ENCODE results near the gene RYR3.

The RYR3 gene

DNA sequence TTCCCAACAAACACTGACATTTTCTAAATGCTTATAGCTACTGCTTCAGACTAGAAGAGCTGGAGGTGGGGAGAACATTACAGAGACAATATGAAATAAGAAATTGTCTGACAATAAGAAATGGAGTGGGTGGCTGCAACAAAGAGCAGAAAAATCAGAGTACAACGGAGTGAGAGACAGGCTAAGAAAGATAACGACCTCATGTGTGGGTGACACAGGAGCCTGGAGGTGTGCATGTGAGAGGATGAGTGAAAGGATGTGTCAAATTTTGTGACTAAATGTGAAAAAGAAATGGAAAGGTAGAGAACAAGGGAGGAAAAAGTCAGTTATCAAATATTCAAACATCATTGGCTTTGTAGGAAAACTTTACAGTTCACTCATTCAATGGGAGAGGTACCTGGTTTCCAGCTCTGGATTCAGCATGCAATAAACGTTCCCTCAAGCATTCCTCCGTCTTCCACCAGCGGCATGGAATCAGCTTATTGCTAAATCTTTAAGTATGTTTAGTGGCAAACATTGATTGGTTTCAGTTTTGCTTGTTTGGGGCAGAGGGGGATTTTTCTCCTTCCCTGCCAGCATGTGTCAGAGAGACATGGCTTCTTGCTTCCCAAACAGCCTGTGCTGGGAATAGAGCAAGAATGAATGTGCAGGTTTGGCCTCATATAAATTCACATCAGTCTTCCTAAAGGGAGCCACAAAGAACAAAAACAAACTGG, 553.8 kb downstream of the RYR3 start:
- no peak for DNase-seq (ENCODE audit: low spot score)
- no peak for FAIRE-seq

DNA sequence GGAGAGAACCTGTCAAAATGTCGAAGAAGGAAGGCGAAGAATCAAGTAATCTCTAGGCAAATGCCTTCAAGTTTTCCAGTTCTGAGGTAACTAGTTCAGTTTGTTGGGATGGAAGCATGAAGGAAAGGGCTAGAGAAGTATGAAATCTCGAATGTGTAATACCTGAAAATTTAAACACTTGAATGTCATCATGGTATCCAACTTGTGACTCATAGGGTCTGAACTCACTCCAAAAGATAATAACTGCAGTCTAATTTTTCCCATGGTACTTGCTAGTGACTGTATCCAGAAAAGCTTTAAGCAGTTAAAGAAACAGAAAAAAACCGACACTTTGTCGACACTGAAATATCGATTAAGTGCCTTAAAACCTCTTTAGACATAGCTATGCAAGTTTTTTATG, 554.6 kb downstream of the RYR3 start:
- no peak for DNase-seq (ENCODE audit: low spot score)
- no peak for FAIRE-seq

DNA sequence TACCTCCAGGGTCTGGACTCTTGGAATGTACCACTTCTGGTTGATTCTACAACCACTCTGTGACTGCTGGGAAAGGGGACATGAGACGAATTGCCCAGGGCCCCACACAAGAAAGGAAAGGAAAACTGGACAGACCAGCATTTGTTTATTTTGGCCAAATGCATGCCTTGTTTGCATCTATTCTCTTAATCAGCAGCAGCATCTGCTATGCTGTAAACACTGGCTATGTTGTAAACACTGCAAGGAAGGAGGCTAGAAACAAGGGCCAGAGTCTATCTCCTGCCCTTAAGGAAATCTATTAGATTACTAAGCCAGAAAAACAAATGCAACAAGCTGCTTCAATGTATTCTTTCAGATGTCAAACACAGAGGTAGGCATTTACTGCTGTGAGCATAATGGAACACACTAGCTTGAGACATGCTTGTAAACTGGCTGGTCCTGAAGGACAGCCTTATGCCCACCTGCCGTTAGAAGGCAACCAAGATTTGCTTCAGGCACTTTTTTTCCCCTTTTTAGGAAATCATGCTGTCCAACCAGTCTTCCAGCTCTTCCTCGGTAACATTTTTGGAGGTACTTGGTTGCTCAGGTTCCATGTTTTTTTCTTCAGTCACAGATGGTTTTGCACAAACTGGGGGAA, 555.5 kb downstream of the RYR3 start:
- FAIRE-seq (no peak), DNase-seq (ENCODE audit: low spot score) (no peak)

DNA sequence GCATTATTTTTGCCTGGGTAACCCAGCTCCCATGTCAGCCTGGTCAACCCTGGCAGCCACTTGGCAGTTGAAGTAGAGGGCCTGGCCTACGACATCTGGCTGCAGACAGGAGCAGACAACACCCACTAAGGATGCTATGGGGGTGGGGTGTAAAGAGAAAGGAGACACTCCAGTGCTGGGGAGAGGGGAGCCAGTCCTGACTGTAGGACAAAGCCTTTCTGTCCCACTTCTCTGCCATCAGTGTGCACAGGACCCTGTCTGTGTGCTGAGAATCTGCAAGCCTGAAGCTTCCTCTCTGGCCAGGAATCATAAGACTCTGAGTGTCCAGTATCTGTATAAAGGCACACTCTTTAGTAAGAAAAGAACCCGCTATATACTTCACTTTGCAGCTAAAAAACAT, 561.2 kb downstream of the RYR3 start:
- FAIRE-seq (no peak), DNase-seq (ENCODE audit: low spot score) (no peak)

DNA sequence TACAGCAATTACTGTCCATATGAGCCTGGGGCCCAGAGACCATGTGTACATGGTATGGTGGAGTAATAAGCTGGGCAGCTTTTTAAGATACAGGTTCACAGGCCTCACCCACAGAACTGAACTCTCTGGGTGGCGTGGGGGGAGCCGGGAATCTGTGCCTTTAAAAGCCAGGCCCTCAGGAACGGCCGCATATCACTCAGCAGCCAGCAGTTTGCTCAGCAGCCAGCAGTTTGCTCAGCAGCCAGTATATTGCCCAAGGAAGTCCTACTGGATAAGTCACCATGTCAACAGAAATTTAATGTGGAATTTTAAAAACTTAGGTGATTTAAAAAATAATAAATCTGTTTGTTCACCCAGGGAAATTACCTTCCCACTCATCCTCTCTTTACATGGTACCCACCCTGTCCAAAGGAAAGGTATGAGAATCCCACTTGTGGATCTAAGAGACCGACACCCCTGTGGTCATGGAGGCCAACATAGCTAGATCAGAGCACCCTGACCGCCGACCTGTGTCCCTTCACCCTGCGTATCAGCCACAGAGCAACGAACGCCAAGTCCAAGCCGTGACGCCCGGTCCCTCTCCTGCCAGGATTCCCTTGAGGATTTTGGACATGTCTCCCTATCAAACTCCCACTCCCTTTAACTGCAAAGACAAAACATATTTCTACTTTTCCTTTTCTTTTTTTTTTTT, 561.8 kb downstream of the RYR3 start:
- FAIRE-seq, result no peak
- DNase-seq (ENCODE audit: low spot score), result no peak

DNA sequence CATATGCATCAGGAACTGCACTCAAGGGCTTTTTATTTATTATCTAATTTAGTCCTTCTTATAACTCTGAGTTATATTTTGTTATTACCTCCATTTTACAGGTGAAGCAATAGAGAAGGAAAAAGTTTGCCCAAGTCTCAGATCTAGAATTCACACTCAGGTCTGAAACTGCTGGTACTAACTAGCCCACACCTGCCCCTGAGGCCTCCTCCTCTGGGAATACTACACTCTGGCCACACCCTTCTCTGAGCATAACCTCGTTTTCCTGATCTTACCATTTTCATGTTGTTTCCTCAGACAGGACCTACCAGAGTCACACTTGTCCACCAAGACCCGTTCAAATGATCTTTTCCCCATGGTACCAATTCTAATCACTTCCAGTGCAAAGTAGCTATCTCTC, 563.4 kb downstream of the RYR3 start:
- DNase-seq (ENCODE audit: low spot score), result no peak
- FAIRE-seq, result no peak

DNA sequence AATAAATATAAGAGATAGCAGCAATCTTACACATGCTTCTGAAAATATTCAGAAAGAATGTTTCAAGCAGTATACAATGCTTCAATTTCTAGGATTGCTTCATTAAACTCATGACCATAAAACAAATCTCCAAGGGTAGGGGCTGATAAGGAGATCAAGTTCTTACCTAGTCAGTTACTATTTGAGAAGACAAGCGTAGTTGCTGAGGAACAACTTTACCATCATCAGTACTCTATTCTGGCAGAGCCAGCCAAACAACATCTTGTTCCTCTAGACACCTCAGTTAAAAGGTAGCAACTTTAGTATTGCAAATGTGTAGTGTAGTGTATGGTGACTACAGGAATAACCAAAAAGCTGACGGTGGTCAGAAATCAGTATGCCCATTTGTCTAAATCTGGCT, 572.2 kb downstream of the RYR3 start:
- no peak for FAIRE-seq

DNA sequence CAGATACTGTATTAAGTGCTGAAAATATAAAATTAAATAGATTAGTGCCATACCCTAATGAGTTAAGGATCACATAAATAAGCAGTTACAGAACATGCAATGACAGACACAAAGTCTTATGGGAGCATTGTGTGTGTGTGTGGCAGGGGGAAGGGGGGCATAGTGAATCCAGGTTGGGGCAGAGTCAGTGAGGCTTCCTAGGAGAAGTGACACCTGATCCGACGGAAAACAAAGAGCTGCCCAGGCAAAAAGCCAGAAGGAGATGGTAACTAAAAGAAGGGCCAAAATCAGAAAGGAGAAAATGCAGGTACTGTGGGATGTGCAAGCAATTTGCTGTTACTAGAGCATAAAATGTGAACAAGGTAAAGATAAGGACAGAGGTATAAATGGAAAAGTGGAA, 577.4 kb downstream of the RYR3 start:
- FAIRE-seq (no peak), DNase-seq (ENCODE audit: low spot score) (no peak)

More for the DNA sequence above, 572.2 kb downstream of the RYR3 start:
- no peak for DNase-seq (ENCODE audit: low spot score)

DNA sequence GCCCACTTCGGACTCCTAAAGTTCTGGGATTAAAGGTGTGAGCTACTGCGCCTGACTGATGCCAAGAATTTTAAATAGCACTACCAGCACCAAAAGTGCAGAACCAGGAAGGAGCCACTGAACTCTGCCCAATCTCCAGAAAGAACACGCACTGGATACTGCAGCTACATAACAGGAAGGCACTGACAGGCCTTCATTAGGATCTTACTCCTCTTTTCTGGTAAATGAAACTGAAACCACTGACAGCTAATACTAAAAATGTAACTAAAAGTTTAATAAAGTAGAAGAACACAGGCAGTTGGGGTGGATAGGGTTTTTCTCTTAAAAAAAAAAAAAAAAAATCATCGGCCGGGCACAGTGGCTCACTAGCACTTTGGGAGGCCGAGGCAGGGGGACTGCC, 583.4 kb downstream of the RYR3 start:
- FAIRE-seq (no peak), DNase-seq (ENCODE audit: low spot score) (no peak)

DNA sequence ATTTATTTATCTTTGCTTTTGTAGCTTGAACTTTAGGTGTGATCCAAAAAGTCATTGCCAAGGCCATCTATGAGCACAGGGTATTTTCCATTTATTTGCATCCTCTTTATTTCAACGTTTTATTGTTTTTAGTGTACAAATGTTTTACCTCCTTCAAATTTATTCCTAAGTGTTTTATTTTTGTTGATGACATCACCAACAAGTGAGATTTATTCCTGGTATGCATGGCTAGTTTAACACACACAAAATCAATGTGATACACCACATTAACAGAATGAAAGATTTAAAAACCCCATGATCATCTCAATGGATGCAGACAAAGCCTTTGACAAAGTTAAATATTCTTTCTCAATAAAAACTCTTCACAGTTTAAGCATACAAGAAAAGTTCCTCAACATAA, 591.3 kb downstream of the RYR3 start:
- FAIRE-seq (no peak), DNase-seq (ENCODE audit: low spot score) (no peak)

DNA sequence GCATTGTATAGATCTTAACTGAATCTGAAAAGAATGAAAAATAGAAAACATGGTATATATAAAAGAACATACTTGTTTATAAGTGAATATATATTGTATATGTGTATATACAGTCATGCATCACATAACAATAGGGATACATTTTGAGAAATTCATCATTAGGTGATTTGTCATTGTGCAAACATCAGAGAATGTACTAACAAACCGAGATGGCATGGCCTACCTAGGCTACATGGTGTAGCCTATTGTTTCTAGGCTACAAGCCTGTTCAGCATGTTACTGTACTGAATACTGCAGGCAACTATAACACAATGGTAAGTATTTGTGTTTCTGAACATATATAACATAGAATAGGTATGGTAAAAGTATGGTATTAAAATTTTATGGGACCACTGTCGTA, 592.9 kb downstream of the RYR3 start:
- FAIRE-seq (no peak), DNase-seq (ENCODE audit: low spot score) (no peak)

DNA sequence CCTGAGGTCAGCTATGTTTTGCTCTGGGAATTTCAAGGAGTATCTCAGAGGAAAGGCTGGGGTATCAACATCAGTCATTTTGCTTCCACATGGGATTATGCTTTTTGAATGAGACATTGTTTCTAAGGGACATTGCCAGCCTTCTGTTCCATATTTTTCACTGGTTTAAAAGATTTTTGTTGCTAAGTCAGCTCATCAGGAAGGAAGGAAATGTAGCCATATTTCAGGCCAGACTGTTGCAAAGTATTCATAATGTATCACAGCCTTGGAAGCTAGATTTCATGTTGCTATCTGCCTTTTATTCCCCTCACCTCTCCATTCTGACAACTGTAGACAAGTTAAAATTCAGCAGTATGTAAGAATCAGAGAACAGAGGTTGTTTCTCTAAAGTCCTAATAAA, 596.6 kb downstream of the RYR3 start:
- DNase-seq (ENCODE audit: low spot score) (no peak), FAIRE-seq (no peak)

DNA sequence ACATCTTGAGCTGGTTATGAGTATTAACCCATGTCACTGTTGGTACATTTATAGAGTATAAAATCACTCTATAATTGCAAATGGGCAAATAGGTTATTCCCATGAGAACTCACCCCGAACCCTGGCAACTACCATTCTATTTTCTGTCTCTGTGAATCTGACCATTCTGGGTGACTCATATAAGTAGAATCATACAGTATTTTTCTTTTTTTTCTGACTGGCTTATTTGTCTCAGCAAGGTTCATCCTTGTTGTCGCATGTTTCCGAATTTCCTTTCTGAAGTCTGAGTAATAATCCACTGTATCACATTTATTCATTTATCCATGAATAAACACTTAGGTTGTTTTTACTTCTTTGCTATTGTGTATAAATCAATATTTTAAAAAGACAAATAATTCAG, 597.6 kb downstream of the RYR3 start:
- no peak for FAIRE-seq
- no peak for DNase-seq (ENCODE audit: low spot score)

DNA sequence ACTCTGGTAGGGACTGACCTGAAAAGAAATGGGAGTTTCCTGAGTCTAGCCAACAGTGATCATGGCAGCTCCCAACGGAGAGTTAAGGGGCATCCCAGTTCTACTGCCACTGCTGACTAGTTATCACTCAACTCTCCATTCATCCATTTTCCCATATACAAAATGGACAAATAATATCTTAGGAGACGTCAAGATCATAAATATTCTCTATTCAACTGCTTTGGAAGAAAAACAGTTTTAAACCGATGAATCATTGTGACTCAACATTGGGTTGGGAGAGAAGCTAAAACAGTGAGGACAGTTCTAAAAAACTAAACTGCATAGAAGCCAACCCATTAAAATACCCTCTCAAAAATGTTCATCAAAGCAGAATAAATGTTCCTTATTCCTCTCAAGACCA, 600.0 kb downstream of the RYR3 start:
- FAIRE-seq, result no peak
- DNase-seq (ENCODE audit: low spot score), result no peak

DNA sequence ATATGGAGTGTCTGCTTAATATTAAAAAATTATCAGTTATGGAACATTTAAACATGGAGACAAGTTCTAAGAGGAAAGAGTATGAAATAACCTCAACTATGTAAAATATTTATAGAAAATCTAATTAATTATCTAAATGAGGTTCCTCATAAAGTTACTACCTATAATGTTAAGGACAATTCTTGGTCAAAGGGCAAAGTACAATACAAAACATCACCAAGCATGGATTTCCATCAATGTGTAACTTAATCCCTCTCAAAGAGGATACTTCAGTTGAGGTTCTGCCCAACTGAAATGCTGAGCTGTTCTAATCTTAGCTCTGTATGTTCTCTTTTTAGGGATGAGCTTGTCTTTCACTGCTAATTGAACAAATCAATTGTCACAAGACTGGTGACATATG, 601.6 kb downstream of the RYR3 start:
- DNase-seq (ENCODE audit: low spot score) (no peak), FAIRE-seq (no peak)

DNA sequence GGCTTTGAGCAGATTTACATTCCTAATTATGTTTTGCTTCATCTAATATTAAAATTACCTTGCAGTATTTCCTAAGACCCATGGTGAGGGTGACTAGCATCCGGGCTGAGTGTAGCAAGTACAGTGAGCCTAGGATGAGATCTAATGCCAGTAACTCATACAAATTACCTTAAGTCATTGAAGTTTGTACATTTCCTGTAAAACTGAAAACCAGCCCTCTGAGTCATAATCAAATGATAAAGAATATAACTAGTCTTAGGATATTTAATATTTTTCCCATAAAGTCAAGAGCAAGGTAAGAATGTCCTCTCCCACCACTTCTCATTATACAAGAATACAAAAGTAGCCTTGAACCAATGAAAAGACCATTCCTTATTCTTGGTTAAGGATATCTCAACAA, 602.7 kb downstream of the RYR3 start:
- FAIRE-seq, result no peak
- DNase-seq (ENCODE audit: low spot score), result no peak

All from urothelium cell line (cell line).